ENCODE results near the gene FAM89B. TPM values are rescaled to one million over a fixed set of nuclear protein-coding genes. Genes with fewer than 3 reads are reported as not detected.
"Not testable (repeated sequence)": the region's sequence is repeated elsewhere in the genome, so short reads cannot be mapped to it uniquely, and the experiment has no call there.

The FAM89B gene
- 25.7 TPM for polyA plus RNA-seq (2013, experiment 1 of 2; ENCODE audit: insufficient read length)
- polyA plus RNA-seq (2013, experiment 2 of 2; ENCODE audit: insufficient read length) = 27.4 TPM

GRCh38 chr11:65572356-65573051 is at the start of gene FAM89B:
FAM89B (plus strand) TSS chr11:65572538; CDS start chr11:65572670, 132 bp downstream.
- DNase-seq = peak; percentile 89

- not testable (repeated sequence) for DNase-seq
Measured at GRCh38 chr11:65522718-65523630, 49.4 kb upstream of the FAM89B start.

GRCh38 chr11:65523631-65523968 is 48.7 kb upstream of the FAM89B start:
- DNase-seq = not testable (repeated sequence)

DNA sequence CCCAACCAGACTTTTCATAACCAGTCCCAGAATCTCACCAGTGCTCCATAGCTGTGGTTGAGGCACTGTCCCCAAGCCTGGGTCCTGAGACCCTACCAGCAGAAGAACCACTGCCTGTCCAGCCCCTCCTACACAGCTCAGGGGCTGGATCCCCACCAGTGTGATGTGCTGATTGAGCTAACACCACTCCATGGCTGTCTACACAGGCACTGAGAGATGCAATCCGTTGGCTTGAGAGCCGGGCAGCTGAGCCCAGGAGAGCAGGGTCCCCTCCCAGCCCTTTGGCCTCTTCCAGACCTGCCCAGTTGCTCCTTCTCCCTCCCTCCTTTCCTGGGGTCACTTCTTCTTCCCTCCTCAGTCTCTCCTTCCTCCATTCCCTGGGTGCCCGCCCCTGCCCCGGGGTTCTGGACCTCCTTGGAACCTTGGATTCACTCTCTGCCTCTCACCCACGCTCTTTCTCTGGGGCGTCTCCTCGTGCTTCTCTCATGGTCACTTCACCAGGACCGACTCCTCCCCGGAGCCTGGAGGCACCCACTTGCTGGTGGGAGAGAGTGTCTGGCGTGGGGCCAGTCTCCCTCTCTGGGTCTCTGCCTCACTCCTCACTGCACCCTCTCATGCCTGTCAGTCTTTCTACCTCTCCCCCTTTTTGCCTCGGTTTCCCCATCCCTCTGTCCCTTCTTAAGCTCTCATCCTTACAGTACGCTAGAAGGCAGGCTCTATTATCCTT is 48.2 kb upstream of the FAM89B start:
- no peak for DNase-seq

- peak; percentile 88 for DNase-seq
Measured at GRCh38 chr11:65524741-65525545, 47.4 kb upstream of the FAM89B start, which contains the start of gene SCYL1. SCYL1 (plus strand) TSS chr11:65525083; CDS start chr11:65525154, 71 bp downstream.

DNA sequence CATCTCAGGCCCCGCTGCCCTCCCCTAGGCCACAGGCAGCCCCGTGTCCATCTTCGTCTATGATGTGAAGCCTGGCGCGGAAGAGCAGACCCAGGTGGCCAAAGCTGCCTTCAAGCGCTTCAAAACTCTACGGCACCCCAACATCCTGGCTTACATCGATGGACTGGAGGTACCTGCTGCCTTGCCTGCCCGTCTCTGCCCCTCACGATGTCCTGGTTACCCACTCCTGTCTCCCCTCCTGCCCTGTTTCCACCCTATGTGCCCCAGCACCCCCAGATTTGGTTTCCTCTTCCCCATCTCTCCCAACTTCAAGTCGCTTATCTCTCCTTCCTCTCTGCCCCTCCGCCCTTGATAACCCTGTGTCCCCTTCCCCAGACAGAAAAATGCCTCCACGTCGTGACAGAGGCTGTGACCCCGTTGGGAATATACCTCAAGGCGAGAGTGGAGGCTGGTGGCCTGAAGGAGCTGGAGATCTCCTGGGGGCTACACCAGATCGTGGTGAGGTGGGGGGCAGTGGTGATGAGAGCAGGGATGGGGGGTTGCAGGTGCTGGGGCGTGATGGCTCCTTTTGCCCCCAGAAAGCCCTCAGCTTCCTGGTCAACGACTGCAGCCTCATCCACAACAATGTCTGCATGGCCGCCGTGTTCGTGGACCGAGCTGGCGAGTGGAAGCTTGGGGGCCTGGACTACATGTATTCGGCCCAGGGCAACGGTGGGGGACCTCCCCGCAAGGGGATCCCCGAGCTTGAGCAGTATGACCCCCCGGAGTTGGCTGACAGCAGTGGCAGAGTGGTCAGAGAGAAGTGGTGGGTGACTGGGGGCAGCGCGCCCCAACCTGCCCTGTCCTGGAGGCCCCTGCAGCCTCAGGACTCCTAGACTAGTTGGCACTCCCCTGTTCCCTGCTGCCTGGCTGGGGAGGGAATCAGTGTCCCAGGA is 46.5 kb upstream of the FAM89B start:
- DNase-seq = no peak

- no peak for DNase-seq
Measured at GRCh38 chr11:65526744-65527143, 45.6 kb upstream of the FAM89B start.

GRCh38 chr11:65528819-65529350 is 43.5 kb upstream of the FAM89B start:
- DNase-seq = no peak

DNA sequence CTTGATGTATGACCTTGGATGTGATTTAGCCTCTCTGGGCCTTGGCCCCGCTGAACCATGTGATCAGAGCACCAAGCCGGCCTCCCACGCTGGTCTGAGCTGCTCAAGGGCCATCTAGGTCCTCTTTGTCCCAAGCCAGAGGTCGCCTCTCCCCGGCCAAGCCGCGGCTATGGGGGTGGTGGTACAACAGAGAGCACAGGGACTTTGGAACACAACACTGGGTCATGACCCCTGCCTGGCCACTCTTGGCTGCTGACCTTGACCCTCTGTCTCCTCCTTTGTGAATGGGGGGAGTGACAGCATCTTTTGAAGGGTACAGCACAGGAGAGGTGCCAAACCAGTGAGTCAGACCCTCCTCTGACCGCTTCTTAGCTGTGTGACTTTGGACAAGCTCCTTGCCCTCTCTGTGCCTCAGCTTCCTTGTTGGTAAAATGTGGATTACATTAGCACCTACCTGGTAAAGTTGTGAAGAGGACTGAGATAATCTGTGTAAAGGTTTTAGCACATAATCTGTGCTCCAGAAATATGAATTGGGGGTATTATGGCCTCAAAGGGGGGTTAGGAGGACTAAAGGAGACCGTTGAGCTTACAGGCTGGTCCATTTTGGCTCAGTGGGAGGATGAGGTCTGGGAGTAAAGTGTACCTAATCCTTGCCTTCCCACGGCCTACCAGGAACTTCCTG is 42.7 kb upstream of the FAM89B start:
- no peak for DNase-seq

- no peak for DNase-seq
Measured at GRCh38 chr11:65530157-65530496, 42.2 kb upstream of the FAM89B start.

DNA sequence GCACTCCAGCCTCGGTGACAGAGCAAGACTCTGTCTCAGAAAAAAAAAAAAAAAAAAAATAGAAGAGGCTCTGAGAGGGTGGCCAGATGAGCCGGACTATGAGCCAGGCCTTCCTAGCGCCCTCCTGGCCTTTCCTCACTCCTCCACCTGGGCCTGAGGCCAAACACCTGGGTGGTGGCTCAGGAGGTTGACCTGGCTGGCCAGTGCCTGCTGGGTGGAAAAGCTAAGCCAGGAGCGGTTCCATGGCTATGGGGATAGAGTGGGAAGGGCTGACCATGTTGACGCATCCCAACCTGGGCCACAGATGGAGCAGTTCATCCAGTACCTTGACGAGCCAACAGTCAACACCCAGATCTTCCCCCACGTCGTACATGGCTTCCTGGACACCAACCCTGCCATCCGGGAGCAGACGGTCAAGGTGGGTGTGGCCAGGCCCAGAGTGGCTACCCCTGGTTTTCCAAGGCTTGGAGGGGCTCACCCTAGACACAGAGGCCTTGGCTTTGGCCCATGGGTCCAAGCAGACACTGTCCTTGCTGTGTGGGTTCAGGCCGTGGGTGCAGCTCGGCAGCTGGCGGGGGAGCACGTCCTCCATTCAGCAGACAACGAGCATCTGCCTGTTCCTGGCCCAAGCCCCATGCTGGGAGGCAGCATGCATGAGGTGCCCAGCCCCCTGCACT is 39.8 kb upstream of the FAM89B start:
- DNase-seq = no peak

DNA sequence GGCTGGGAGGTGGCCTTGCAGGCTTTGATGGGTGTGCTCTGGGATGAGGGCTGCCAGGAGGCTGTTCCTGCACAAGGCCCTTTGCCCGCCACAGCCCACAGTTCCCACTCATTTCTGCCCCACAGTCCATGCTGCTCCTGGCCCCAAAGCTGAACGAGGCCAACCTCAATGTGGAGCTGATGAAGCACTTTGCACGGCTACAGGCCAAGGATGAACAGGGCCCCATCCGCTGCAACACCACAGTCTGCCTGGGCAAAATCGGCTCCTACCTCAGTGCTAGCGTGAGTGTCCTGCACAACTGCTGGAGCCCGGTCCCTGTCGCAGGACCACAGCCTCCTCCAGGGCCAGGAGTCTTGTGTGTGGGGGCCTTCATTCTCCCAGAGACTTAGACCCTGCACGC is 37.2 kb upstream of the FAM89B start:
- no peak for DNase-seq

DNA sequence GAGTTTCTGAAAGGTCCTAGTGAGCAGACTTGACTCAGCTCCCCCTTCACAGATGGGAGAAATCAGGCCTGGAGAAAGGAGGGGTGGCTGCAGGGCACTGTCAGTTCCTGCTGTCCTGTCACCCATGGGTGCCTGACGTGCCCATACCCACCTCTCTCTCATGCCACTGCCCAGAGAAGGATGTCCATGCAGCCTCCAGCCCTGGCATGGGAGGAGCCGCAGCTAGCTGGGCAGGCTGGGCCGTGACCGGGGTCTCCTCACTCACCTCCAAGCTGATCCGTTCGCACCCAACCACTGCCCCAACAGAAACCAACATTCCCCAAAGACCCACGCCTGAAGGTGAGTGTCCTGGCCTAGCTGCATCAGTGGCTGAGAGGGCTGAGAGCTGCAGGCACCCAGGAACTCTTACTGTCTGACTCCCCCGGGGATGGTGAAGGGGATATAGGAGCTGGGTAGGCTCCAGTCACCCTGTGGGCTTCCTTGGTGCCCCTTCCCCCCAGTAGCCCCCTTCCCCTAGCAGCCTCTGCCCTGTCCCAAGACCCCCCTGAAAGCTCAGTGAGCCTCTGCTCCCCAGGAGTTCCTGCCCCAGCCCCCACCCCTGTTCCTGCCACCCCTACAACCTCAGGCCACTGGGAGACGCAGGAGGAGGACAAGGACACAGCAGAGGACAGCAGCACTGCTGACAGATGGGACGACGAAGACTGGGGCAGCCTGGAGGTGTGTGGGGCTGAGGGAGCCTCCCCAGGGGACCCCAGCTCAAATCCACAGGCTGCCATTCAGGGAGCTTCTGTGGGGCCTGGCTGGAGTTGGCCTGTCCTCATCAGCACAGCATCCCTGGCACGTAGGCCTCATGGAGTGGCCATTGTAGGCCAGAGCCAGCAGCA is 35.7 kb upstream of the FAM89B start:
- DNase-seq = no peak

GRCh38 chr11:65537296-65537597 is 35.1 kb upstream of the FAM89B start:
- no peak for DNase-seq

GRCh38 chr11:65537620-65538231 is 34.6 kb upstream of the FAM89B start:
- DNase-seq = no peak

DNA sequence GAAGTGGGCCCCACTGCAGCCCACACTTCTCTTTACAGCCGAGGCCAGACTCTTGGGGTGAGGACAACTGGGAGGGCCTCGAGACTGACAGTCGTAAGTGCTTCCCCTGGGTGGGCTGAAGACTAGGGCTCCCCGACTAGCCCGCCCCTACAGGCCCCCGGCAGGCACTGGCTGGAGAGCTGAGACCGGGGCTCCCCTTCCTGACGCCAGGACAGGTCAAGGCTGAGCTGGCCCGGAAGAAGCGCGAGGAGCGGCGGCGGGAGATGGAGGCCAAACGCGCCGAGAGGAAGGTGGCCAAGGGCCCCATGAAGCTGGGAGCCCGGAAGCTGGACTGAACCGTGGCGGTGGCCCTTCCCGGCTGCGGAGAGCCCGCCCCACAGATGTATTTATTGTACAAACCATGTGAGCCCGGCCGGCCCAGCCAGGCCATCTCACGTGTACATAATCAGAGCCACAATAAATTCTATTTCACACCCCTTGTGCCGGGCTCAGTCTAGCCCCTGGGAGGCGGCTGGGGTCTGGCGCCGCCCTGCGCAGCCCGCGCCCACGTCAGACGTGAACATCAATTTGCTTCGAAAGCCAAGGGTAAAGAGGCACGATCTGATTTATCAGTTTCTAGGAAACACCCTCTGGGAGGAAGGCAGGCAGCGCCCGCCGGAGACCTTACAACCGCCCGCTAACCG is 34.0 kb upstream of the FAM89B start:
- DNase-seq = no peak

GRCh38 chr11:65538915-65539743 is 33.2 kb upstream of the FAM89B start:
- no peak for DNase-seq

Data from fibroblast of skin of scalp (primary cell).